OCI-LY3 (cell line): ENCODE measurements around the gene RPTN.

Experiments used
- EZH2phosphoT487 ChIP-seq: fragments of 200-600 bp; shearing (Covaris generic); IDR thresholded peaks from 2 replicates; pipeline ENCODE4 v1.6.1; 2018; ENCODE audit warnings: antibody characterized with exemption, mixed run types, low read depth
- TF ChIP-seq, protein P1 (sequence below): fragments of 200-600, 300-600 bp; sonication (generic); IDR thresholded peaks from 2 replicates; pipeline ENCODE4 v1.5.1; 2014; ENCODE audit warnings: antibody characterized with exemption, low read length, low read depth

DNA sequence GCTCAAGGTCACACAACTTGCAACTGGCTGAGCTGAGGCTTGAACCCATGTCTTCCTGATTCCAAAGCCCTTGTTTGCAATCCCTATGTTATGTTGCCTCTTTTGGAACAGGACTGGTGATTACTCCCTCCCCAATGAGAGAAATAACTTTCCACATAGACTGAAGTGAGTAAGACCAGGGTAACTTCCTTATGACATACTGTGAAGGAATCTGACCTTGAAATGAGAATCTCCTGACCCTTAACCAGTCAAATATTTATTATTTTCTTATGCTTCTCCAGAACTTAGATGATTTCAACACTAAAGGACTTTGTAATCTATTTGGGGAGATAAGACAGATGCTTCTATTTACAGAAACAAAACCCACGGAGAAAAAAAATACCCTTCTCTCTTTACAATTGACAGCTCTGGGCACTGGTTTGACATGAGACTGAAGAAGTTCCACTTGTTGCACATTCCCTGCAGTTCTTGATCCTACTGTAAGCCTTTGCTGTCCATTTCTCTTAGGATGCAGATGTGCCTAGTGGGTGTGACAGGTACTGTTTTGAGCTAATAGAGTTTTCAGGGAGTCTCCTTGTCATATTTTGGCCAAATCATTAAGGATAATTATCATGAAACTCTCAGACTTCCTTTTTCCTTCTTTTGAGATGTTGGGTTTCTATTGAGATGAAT, 3.9 kb upstream of the RPTN start:
- TF ChIP-seq, protein P1, sequence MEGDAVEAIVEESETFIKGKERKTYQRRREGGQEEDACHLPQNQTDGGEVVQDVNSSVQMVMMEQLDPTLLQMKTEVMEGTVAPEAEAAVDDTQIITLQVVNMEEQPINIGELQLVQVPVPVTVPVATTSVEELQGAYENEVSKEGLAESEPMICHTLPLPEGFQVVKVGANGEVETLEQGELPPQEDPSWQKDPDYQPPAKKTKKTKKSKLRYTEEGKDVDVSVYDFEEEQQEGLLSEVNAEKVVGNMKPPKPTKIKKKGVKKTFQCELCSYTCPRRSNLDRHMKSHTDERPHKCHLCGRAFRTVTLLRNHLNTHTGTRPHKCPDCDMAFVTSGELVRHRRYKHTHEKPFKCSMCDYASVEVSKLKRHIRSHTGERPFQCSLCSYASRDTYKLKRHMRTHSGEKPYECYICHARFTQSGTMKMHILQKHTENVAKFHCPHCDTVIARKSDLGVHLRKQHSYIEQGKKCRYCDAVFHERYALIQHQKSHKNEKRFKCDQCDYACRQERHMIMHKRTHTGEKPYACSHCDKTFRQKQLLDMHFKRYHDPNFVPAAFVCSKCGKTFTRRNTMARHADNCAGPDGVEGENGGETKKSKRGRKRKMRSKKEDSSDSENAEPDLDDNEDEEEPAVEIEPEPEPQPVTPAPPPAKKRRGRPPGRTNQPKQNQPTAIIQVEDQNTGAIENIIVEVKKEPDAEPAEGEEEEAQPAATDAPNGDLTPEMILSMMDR = no peak
- no peak for TF ChIP-seq EZH2phosphoT487
